D721Med (cell line): ENCODE results near the gene USF2.

Experiments
- DNase-seq: peaks from one replicate; pipeline ENCODE4 v3.0.0; 2011; ENCODE audit warnings: low spot score; ENCODE audit not compliant: insufficient read length
- FAIRE-seq: peaks from 2 replicates; lab custom pipeline; 2011; peaks lifted over from hg19 to GRCh38; lab: Jason Lieb, UNC
- CTCF ChIP-seq: IDR thresholded peaks from 2 replicates; pipeline ENCODE4 v1.5.1; 2012; ENCODE audit warnings: mild to moderate bottlenecking, control low read depth; ENCODE audit not compliant: insufficient read depth; ENCODE audit errors: missing control alignments

USF2 gene

GRCh38 chr19:35327642-35328041 is 58.9 kb downstream of the USF2 start:
- TF ChIP-seq CTCF: no peak
- FAIRE-seq: no peak
- DNase-seq: no peak

DNA sequence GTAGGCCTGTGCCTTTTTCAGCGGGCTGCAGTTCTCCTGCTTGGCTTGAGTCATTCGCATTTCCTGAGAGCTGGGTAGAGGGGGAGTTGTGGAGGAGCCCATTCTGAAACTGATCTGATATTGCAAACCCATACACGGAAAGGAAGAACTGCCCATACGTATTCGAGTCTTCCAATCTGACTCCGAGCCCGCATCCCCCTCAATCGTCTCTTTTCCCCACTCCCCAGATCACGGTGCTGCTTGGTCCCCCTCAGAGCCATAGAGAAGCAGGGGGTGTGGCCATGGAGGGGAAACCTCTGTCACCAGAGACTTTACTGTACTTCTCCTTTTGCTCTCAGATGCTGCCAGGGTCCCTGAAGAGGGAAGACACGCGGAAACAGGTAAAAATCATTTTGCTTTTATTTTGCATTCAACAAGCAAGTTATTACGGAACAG is 60.1 kb downstream of the USF2 start, which contains the start of gene CD22:
CD22 (plus strand) TSS at position 337 of the 435 bp plus-strand sequence. CDS start 2,854 bp downstream, outside the sequence.
- FAIRE-seq (no peak), DNase-seq (no peak)
- TF ChIP-seq CTCF: no peak

DNA sequence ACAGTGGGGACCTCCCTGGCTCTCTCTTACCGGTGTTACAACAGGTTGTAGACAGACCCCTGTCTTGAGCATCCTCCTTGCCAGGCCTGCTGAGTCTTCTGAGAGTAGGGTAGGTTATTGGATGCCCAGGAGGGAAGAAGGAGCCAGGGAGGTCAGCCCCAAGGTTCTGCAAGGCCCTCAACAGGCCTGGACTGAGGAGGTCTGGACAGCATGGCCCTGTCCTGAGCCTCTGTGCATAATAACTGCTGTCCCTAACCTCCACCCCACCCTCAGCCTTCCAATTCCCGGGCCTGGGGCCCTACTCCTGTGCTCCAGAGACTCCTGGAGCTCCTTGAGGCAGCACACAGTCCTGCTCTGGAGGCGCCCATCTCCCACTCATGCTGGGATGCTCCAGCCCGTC is 60.6 kb downstream of the USF2 start:
- no peak for DNase-seq
- FAIRE-seq: no peak
- no peak for TF ChIP-seq CTCF
